Natural killer cell (primary cell): ENCODE measurements around the gene PTTG1IP2. TPM values are rescaled to one million over a fixed set of nuclear protein-coding genes. Genes with fewer than 3 reads are reported as not detected.

ENCODE experiments used
- ATAC-seq, 3 donors: fragments of 150-1000 bp in 2 of 3; fragments of 200-7000 bp in 1 of 3; cut with Tn5 transposase; 1 replicate in 1 of 3; 2 replicates in 2 of 3; pipeline ENCODE4 v1.10.0; 2021; ENCODE audit warnings: mild to moderate bottlenecking in 2 of 3, moderate library complexity in 2 of 3
- DNase-seq, 2 donors: peaks; one replicate each; pipeline versions ENCODE4 v3.0.0 to v3.0.0-alpha.2; 2013 to 2021; ENCODE audit warnings: mixed read lengths in 1 of 2
- H3K27ac ChIP-seq: one replicate; pipeline ENCODE4 v1.5.1; 2013; ENCODE audit warnings: mild to moderate bottlenecking, low read length
- H3K27me3 ChIP-seq: one replicate; pipeline ENCODE4 v1.6.1; 2013; ENCODE audit warnings: low read length; ENCODE audit not compliant: control insufficient read depth, insufficient read depth
- H3K36me3 ChIP-seq: one replicate; pipeline ENCODE4 v1.6.1; 2013; ENCODE audit warnings: low read length; ENCODE audit not compliant: control insufficient read depth, insufficient read depth
- H3K4me1 ChIP-seq: one replicate; pipeline ENCODE4 v1.6.1; 2013; ENCODE audit warnings: low read length; ENCODE audit not compliant: control insufficient read depth, insufficient read depth
- H3K4me3 ChIP-seq: one replicate; pipeline ENCODE4 v1.5.1; 2013; ENCODE audit warnings: low read length
- H3K9me3 ChIP-seq: one replicate; pipeline ENCODE4 v1.6.1; 2013; ENCODE audit warnings: low read length; ENCODE audit not compliant: control insufficient read depth, insufficient read depth
- H3K27ac Mint-ChIP-seq, 2 donors: one replicate each; pipeline ENCODE4 v1.8.0; 2022; ENCODE audit warnings: mild to moderate bottlenecking in 2 of 2, mixed read lengths in 2 of 2, moderate library complexity in 1 of 2
- H3K27me3 Mint-ChIP-seq, 2 donors: one replicate each; pipeline ENCODE4 v1.8.0; 2022; ENCODE audit warnings: low read depth in 2 of 2, mixed read lengths in 2 of 2
- H3K36me3 Mint-ChIP-seq: one replicate; pipeline ENCODE4 v1.8.0; 2022; ENCODE audit warnings: mixed read lengths
- H3K4me1 Mint-ChIP-seq, 2 donors: one replicate each; pipeline ENCODE4 v1.8.0; 2022; ENCODE audit warnings: mixed read lengths in 2 of 2
- H3K4me3 Mint-ChIP-seq: one replicate; pipeline ENCODE4 v1.8.0; 2022; ENCODE audit warnings: mild to moderate bottlenecking, moderate library complexity, mixed read lengths
- H3K9me3 Mint-ChIP-seq, 2 donors: one replicate each; pipeline ENCODE4 v1.8.0; 2022; ENCODE audit warnings: mixed read lengths in 2 of 2
- CTCF ChIP-seq: fragments of 200-600 bp; IDR thresholded peaks from one replicate; pipeline ENCODE4 v1.8.0; 2022; ENCODE audit warnings: antibody characterized with exemption
- WGBS: methylation state at CpG from one replicate; pipeline ENCODE4 v1.1.7; 2013; ENCODE audit warnings: missing lambda C conversion rate; ENCODE audit not compliant: insufficient coverage; 5-methylcytosine and 5-hydroxymethylcytosine counted together
- intact Hi-C: fragments of 100-400 bp; cut with micrococcal nuclease; formaldehyde crosslinking; loops from one replicate; pipeline ENCODE4 v1.14.2; 2022
- total RNA-seq, 4 donors: library from RNA; stranded (reverse); fragments of 120-200 nt in 1 of 4; gene quantifications; one replicate each; pipeline versions ENCODE4 v1.2.3 to v1.2.4, GENCODE V29; 2013 to 2022

Gene PTTG1IP2
- total RNA-seq, 3 donors from 2014 or later (not counting 1 experiment from before 2014, with no cell fraction given), result not detected

DNA sequence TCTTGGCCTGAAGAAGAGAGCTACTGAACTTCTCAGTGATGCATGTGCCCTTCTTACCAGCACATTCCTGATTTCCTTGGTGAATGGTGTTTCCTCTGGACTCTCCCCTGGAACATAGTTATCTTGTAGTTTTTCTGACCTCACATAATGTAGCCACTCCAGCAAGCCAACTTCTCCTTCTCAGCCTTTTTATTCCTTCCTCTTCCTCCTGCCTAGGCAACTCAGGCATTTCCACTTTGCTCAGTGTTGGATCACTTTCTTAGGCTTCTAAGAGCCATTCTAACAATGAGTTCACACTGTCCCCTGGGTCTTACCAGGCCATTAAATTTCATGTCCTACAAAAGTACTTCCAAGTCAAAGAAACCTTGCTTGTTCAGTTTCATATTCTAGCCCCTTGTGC is 3.6 kb upstream of the PTTG1IP2 start:
- intact Hi-C loops, result no loop called here
- no peak for ATAC-seq
- no peak for TF ChIP-seq CTCF

GRCh38 chr7:90472805-90473540 is 3.5 kb downstream of the PTTG1IP2 start:
- Mint-ChIP-seq H3K27ac (no peak overlapping the region), H3K9me3 (no peaks in the 10 kb centered on the region), H3K4me1 (no peaks in the 10 kb centered on the region), H3K4me3 (no peak overlapping the region), H3K27me3 (peaks cover 4 to 14% of the 10 kb centered on the region in 2 donors), H3K36me3 (no peaks in the 10 kb centered on the region)
- TF ChIP-seq CTCF, result no peak
- Histone ChIP-seq H3K27ac (no peak overlapping the region), H3K36me3 (no peaks in the 10 kb centered on the region), H3K9me3 (no peaks in the 10 kb centered on the region), H3K27me3 (no peaks in the 10 kb centered on the region), H3K4me1 (no peaks in the 10 kb centered on the region), H3K4me3 (no peak overlapping the region)
- ATAC-seq (no peak), DNase-seq (no peak)
- intact Hi-C loops, result no loop called here
- 60% methylated on average over 1 of the region's 1 CpG for WGBS

More for the DNA sequence above, 3.6 kb upstream of the PTTG1IP2 start:
- H3K27me3 Mint-ChIP-seq, result peaks cover 0 to 2% of the 10 kb centered on the region in 2 donors
- H3K4me1 Mint-ChIP-seq, result peaks cover 6 to 11% of the 10 kb centered on the region in 2 donors
- no peaks in the 10 kb centered on the region for H3K36me3 Mint-ChIP-seq
- Histone ChIP-seq H3K27me3 (no peaks in the 10 kb centered on the region), H3K4me3 (no peak overlapping the region), H3K36me3 (no peaks in the 10 kb centered on the region), H3K4me1 (no peaks in the 10 kb centered on the region), H3K27ac (no peak overlapping the region), H3K9me3 (peaks cover 7% of the 10 kb centered on the region)
- H3K27ac Mint-ChIP-seq, result no peak overlapping the region
- no peak for DNase-seq
- no peak overlapping the region for H3K4me3 Mint-ChIP-seq
- peaks cover 2 to 3% of the 10 kb centered on the region in 2 donors for H3K9me3 Mint-ChIP-seq

GRCh38 chr7:90473814-90474213 is 4.4 kb downstream of the PTTG1IP2 start:
- Mint-ChIP-seq H3K4me3 (no peak overlapping the region), H3K4me1 (no peaks in the 10 kb centered on the region), H3K9me3 (no peaks in the 10 kb centered on the region), H3K27me3 (peaks cover 4 to 14% of the 10 kb centered on the region in 2 donors), H3K27ac (no peak overlapping the region), H3K36me3 (no peaks in the 10 kb centered on the region)
- no peaks in the 10 kb centered on the region for H3K27me3 ChIP-seq
- H3K36me3 ChIP-seq, result no peaks in the 10 kb centered on the region
- intact Hi-C loops, result no loop called here
- H3K4me3 ChIP-seq, result no peak overlapping the region
- no peak for ATAC-seq
- TF ChIP-seq CTCF, result no peak
- no peak overlapping the region for H3K27ac ChIP-seq
- DNase-seq, result no peak
- H3K9me3 ChIP-seq, result no peaks in the 10 kb centered on the region
- no peaks in the 10 kb centered on the region for H3K4me1 ChIP-seq
